HG02571 (cell line): Measurements from ENCODE around the gene ZCCHC8.
"Not testable (repeated sequence)": the region's sequence is repeated elsewhere in the genome, so short reads cannot be mapped to it uniquely, and the experiment has no call there.

Source experiments
- ATAC-seq: cut with Tn5 transposase; IDR thresholded peaks from one replicate; pipeline ENCODE4 v1.9.1; 2021; ENCODE audit warnings: mild to moderate bottlenecking, moderate library complexity; ENCODE audit not compliant: unreplicated experiment

Gene ZCCHC8

DNA sequence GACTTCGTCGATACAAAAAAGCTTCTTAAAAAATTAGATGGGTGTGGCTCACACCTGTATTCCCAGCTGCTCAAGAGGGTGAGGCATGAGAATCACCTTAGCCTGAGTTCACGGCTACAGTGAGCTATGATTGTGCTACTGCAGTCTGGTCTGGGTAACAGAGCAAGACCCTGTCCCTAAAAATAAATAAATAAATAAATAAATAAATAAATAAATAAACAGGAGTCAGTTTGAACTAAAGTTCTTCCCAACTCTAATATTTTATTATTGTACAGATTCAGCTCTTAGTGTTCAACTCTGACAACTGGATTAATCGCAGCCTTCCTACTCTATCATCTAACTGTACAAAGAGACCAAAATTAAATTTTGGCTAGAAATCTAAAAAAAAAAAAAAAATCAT, 65.5 kb downstream of the ZCCHC8 start:
- ATAC-seq, result no peak

- ATAC-seq, result not testable (repeated sequence)
Measured at GRCh38 chr12:122429043-122429442, 71.7 kb downstream of the ZCCHC8 start.

- no peak for ATAC-seq
Measured at GRCh38 chr12:122427403-122427802, 73.3 kb downstream of the ZCCHC8 start.

DNA sequence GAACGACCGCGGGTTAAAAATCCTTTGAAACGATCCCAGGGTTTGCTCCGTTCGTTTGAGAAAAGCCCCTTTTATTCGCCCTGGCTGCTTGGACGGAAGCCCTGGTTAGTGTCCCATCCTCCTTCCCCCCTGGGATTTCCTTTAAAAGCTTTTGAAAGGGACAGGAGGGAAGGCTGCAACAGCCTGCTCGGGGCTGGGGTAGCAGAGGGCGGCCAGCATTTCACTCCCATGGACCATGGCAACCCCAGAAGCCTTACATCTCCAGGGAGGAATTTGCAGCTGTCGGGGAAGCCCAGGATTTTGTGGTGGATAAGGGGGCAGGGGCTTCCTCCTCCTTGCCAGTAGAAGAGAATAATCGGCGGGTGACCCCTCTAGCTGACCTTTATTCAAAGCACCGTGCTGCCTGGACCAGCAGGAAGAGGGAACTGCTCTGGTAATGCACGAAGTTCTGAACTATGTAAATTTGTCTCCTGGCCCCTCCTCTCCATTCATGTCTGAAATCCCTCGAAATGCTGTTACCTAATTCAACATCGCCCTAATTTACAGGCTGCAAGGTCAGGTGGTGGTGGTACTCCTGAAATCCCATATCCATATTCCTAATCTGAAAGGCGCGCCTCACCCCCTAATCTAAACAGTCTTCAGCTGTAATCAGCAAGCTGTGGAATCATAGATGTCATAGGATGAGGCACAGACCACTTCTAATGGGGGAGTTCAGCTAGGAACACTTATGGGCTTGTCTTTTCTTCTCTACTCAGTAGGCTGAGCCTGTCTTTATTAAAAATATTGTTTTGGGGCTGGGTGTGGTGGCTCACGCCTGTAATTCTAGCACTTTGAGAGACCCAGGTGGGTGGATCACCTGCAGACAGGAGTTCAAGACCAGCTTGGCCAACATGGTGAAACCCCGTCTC, 77.2 kb downstream of the ZCCHC8 start:
- no peak for ATAC-seq

- ATAC-seq, result peak; percentile 4
Measured at GRCh38 chr12:122422730-122423257, 77.9 kb downstream of the ZCCHC8 start.

- peak; percentile 48 for ATAC-seq
Measured at GRCh38 chr12:122421821-122422729, 78.7 kb downstream of the ZCCHC8 start, which contains the start of gene CLIP1. CLIP1 (minus strand) TSS chr12:122422669; CDS start chr12:122380452, 42,217 bp downstream.
